Measurements from ENCODE around the gene SMYD3.

Gene SMYD3

GRCh38 chr1:246416261-246416660, 90.8 kb downstream of the SMYD3 start:
- no peak overlapping the region for H3K27ac ChIP-seq (replicated peaks)
- H3K27me3 ChIP-seq (ENCODE audit: insufficient read depth, poor library complexity, severe bottlenecking) = no peaks in the 10 kb centered on the region
- DNase-seq (ENCODE audit: low read depth in 1 of 2, low spot score in 1 of 2) = no peak
- TF ChIP-seq POLR2AphosphoS5 (IDR thresholded peaks at IDR 0.05; ENCODE audit: low read depth) (no peak), REST (IDR thresholded peaks at IDR 0.05; ENCODE audit: insufficient replicate concordance, low read depth) (no peak), GABPA (IDR thresholded peaks at IDR 0.05; ENCODE audit: low read depth) (no peak), SPI1 (IDR thresholded peaks at IDR 0.05; ENCODE audit: borderline replicate concordance, low read depth) (no peak), CTCF (IDR thresholded peaks at IDR 0.05; ENCODE audit: insufficient read depth, low read length) (no peak)
- H3K4me3 ChIP-seq (replicated peaks; ENCODE audit: insufficient read depth, low read length) = no peak overlapping the region

GRCh38 chr1:246415028-246415427, 92.1 kb downstream of the SMYD3 start:
- TF ChIP-seq REST (IDR thresholded peaks at IDR 0.05; ENCODE audit: insufficient replicate concordance, low read depth) (no peak), POLR2AphosphoS5 (IDR thresholded peaks at IDR 0.05; ENCODE audit: low read depth) (no peak), SPI1 (IDR thresholded peaks at IDR 0.05; ENCODE audit: borderline replicate concordance, low read depth) (no peak), CTCF (IDR thresholded peaks at IDR 0.05; ENCODE audit: insufficient read depth, low read length) (no peak), GABPA (IDR thresholded peaks at IDR 0.05; ENCODE audit: low read depth) (no peak)
- no peak overlapping the region for H3K4me3 ChIP-seq (replicated peaks; ENCODE audit: insufficient read depth, low read length)
- no peak overlapping the region for H3K27ac ChIP-seq (replicated peaks)
- no peak for DNase-seq (ENCODE audit: low read depth in 1 of 2, low spot score in 1 of 2)
- no peaks in the 10 kb centered on the region for H3K27me3 ChIP-seq (ENCODE audit: insufficient read depth, poor library complexity, severe bottlenecking)

- TF ChIP-seq GABPA (IDR thresholded peaks at IDR 0.05; ENCODE audit: low read depth) (no peak), CTCF (IDR thresholded peaks at IDR 0.05; ENCODE audit: insufficient read depth, low read length) (no peak), SPI1 (IDR thresholded peaks at IDR 0.05; ENCODE audit: borderline replicate concordance, low read depth) (no peak), REST (IDR thresholded peaks at IDR 0.05; ENCODE audit: insufficient replicate concordance, low read depth) (no peak), POLR2AphosphoS5 (IDR thresholded peaks at IDR 0.05; ENCODE audit: low read depth) (no peak)
- H3K27me3 ChIP-seq (ENCODE audit: insufficient read depth, poor library complexity, severe bottlenecking) = no peaks in the 10 kb centered on the region
- DNase-seq (ENCODE audit: low read depth in 1 of 2, low spot score in 1 of 2) = no peak
- H3K4me3 ChIP-seq (replicated peaks; ENCODE audit: insufficient read depth, low read length) = no peak overlapping the region
- H3K27ac ChIP-seq (replicated peaks) = no peak overlapping the region
Observed at GRCh38 chr1:246413430-246413829, 93.6 kb downstream of the SMYD3 start.
